ENCODE measurements around the gene NOC3L.

Gene NOC3L

DNA sequence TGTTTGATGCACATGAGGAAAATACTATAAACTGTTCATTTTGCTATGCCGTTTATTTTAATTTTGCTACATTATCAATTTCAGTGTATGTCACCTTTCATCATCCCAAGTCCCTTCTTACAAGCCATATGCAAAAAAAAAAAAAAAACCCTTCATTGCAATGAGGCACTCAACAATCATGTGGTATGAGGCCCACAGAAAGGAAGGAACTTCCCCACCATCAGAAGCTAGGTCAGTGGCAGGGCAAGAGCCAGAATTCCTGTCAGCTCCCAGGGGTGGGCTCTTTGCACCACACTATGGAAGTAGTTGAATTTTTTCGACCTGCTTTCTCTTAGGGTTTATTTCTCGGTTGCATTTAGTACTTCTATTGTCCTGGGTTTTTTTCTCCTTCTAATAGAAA, 75.4 kb downstream of the NOC3L start:
- no peak overlapping the region for H3K9ac ChIP-seq (ENCODE audit: insufficient read length)
- H3K27ac ChIP-seq = no peak overlapping the region
- TF ChIP-seq POLR2AphosphoS5 (IDR thresholded peaks at IDR 0.05; ENCODE audit: borderline replicate concordance, low read depth, low read length) = no peak
- TF ChIP-seq FOXP2 (optimal IDR thresholded peaks at IDR 0.05; ENCODE audit: control extremely low read depth, extremely low read length, insufficient read depth) = no peak
- no peak for TF ChIP-seq EZH2 (IDR thresholded peaks at IDR 0.05)
- H3K4me3 ChIP-seq = no peak overlapping the region
- no peak for DNase-seq (ENCODE audit: low read depth, low spot score)
- no peaks in the 10 kb centered on the region for H3K9me3 ChIP-seq (ENCODE audit: low read depth, low read length)
- no peaks in the 10 kb centered on the region for H3K36me3 ChIP-seq (ENCODE audit: insufficient read depth, low read length)

DNA sequence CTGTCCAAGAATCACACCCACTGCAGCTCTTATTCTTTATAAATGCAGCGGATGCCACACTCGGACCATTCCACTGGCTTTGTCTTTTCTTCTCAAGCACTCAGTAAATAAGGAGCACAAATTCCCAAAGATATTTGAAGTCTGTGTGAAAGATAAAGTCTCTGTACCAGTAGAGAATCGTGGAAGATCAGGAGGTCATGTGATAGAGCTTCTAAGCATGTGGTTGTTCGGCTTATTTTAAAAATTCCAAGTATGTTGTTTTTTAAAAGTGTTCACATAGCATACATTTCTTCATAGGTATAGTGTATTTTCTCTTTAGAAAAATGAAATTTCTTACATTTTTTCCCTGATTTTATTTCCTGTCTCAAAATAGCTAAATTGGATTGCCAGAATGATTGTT, 75.8 kb downstream of the NOC3L start:
- H3K9me3 ChIP-seq (ENCODE audit: low read depth, low read length) = no peaks in the 10 kb centered on the region
- H3K4me3 ChIP-seq = no peak overlapping the region
- H3K9ac ChIP-seq (ENCODE audit: insufficient read length) = no peak overlapping the region
- TF ChIP-seq FOXP2 (optimal IDR thresholded peaks at IDR 0.05; ENCODE audit: control extremely low read depth, extremely low read length, insufficient read depth) = no peak
- TF ChIP-seq EZH2 (IDR thresholded peaks at IDR 0.05) = no peak
- TF ChIP-seq POLR2AphosphoS5 (IDR thresholded peaks at IDR 0.05; ENCODE audit: borderline replicate concordance, low read depth, low read length) = no peak
- no peaks in the 10 kb centered on the region for H3K36me3 ChIP-seq (ENCODE audit: insufficient read depth, low read length)
- no peak for DNase-seq (ENCODE audit: low read depth, low spot score)
- no peak overlapping the region for H3K27ac ChIP-seq

DNA sequence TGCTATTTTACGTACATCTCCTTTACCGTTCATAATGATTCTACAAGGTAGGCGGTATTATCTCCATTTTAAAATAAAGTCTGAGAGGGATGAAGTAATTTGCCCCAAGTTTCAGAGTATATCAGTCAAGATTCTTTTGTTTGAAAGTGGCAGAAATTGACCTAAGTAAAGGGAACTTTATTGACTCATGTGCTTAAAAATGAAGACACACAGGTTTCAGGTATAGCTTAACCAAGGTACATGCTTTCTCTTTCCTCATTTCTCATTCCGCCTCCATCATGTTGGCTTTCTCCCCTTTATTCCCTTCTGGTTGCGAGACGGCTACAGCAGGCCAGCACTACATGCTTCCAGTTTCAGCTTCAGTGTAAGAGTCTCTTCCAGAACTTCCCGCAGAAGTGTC, 77.5 kb downstream of the NOC3L start:
- Histone ChIP-seq H3K27ac (no peak overlapping the region), H3K4me3 (no peak overlapping the region), H3K9me3 (ENCODE audit: low read depth, low read length) (no peaks in the 10 kb centered on the region), H3K36me3 (ENCODE audit: insufficient read depth, low read length) (no peaks in the 10 kb centered on the region), H3K9ac (ENCODE audit: insufficient read length) (no peak overlapping the region)
- DNase-seq (ENCODE audit: low read depth, low spot score) = no peak
- no peak for TF ChIP-seq FOXP2 (optimal IDR thresholded peaks at IDR 0.05; ENCODE audit: control extremely low read depth, extremely low read length, insufficient read depth)

Data from SK-N-MC (cell line).